HG03571 (cell line): ENCODE data around the gene WDR13.

Experiments
- ATAC-seq: cut with Tn5 transposase; IDR thresholded peaks from one replicate; pipeline ENCODE4 v1.9.1; 2021; ENCODE audit not compliant: unreplicated experiment

Gene WDR13

GRCh38 chrX:48592971-48593370 lies 4.3 kb upstream of the WDR13 start:
- ATAC-seq, result no peak

GRCh38 chrX:48595929-48596328 lies 1.4 kb upstream of the WDR13 start:
- no peak for ATAC-seq

DNA sequence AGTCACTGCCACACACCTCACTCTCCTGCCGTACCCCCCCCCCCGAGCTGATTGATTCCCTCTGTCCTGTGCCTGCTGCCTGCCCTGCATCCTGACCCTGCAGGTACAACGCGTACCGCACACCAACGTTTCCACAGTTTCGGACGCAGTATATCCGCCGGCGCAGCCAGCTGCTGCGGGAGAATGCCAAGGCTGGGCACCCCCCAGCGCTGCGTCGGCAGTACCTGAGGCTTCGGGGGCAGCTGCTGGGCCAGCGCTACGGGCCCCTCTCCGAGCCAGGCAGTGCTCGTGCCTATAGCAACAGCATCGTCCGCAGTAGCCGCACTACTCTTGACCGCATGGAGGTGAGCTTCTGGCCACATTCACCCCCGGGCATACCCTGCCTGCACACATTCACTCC lies 1.3 kb downstream of the WDR13 start:
- ATAC-seq, result no peak

DNA sequence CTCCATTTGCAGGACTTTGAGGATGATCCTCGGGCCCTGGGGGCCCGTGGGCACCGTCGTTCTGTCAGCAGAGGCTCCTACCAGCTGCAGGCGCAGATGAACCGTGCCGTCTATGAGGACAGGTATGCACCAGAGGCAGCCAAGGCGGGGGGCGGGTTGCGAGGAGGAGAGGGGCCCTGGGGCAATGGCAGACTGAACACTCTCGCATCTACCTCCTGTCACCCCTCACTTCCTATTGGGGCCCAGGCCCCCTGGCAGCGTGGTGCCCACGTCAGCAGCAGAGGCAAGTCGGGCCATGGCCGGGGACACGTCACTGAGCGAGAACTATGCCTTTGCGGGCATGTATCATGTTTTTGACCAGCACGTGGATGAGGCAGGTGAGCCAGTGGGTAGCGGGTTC lies 2.0 kb downstream of the WDR13 start:
- ATAC-seq, result no peak

DNA sequence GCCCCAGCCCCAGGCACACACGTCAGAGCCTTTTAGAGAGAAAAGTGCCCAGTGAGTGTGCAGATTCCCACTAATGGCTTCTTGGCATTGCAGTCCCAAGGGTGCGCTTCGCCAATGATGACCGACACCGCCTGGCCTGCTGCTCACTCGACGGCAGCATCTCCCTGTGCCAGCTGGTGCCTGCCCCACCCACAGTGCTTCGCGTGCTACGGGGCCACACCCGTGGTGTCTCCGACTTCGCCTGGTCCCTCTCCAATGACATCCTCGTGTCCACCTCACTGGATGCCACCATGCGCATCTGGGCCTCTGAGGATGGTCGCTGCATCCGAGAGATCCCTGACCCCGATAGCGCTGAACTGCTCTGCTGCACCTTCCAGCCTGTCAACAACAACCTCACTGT lies 2.9 kb downstream of the WDR13 start:
- ATAC-seq, result no peak

DNA sequence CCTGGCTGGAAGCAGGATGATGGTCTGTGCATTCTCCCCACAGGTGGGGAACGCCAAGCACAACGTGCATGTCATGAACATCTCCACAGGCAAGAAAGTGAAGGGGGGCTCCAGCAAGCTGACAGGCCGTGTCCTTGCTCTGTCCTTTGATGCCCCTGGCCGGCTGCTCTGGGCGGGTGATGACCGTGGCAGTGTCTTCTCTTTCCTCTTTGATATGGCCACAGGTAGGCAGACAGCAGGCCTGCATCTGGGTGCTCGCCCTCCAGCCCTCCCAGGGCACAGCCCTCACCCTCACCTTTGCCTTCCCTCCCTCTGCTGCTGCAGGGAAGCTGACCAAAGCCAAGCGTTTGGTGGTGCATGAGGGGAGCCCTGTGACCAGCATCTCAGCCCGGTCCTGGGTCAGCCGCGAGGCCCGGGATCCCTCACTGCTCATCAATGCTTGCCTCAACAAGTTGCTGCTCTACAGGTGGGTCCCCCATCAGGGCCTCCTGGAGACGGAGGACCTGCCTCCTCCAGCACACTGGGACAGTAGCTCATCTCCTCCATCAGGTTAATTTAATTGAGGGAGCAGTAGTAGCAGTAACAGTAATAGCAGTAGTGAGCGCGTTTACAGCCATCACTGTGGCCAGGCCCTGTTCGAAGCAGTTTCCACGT lies 4.6 kb downstream of the WDR13 start:
- ATAC-seq, result no peak

DNA sequence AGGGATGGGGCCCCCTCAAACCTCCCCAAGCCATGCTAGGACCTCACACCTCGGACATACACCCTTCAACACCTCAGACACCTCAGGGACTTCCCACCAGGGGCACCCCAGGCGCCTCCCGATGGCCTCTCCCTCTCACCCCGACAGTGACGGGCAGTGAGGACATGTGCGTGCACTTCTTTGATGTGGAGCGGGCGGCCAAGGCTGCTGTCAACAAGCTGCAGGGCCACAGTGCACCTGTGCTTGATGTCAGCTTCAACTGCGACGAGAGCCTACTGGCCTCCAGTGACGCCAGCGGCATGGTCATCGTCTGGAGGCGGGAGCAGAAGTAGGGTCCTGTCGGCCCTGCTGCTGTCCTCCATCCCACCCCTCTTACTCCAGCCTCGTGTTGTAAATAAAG lies 7.4 kb downstream of the WDR13 start:
- ATAC-seq, result no peak

DNA sequence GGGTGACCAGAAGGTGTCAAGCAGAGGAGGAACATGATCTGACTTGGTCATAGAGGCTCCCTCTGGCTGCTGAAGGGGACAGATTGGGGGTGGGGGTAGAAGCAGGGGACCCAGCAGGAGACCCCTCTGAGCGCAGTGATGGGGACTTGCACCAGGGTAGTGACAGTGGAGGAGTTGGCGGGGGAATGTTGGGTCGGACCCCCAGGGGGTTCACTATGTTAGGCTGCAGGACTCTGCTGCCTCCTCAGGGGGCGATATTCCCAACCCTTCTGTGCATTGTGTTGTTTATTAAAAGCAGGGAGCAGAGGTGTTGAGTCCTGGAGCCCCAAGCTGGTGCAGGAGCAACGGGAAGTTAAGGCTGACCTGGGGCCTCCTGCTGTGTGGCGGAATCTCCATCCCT lies 8.8 kb downstream of the WDR13 start:
- ATAC-seq, result no peak

- no peak for ATAC-seq
These were observed 14.4 kb downstream of the WDR13 start for GRCh38 chrX:48611703-48612102.

- ATAC-seq, result no peak
These were observed 16.3 kb downstream of the WDR13 start for GRCh38 chrX:48613502-48614160.

DNA sequence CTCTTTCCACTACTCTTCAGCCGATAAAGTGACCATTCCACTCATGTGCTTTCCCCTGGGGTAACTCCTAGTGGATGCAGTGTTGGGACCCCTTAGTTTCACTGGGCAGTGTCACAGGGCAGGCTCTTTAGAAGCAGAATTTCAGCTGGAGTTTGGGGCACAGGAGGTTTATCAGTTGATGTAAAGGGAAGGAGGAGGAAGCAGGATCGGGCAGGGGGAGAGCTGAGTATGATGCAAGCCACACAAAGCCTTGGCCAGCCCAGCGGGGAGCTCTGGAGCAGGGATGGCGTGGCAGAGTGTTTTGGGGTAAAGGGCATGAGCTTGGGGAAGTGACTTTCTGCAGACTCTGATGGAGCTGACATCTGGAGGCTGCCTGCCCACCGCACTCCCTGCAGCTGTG lies 19.3 kb downstream of the WDR13 start:
- ATAC-seq, result no peak

GRCh38 chrX:48617542-48618340 lies 20.4 kb downstream of the WDR13 start:
- ATAC-seq, result no peak

- no peak for ATAC-seq
These were observed 29.4 kb downstream of the WDR13 start for GRCh38 chrX:48626401-48627298.

DNA sequence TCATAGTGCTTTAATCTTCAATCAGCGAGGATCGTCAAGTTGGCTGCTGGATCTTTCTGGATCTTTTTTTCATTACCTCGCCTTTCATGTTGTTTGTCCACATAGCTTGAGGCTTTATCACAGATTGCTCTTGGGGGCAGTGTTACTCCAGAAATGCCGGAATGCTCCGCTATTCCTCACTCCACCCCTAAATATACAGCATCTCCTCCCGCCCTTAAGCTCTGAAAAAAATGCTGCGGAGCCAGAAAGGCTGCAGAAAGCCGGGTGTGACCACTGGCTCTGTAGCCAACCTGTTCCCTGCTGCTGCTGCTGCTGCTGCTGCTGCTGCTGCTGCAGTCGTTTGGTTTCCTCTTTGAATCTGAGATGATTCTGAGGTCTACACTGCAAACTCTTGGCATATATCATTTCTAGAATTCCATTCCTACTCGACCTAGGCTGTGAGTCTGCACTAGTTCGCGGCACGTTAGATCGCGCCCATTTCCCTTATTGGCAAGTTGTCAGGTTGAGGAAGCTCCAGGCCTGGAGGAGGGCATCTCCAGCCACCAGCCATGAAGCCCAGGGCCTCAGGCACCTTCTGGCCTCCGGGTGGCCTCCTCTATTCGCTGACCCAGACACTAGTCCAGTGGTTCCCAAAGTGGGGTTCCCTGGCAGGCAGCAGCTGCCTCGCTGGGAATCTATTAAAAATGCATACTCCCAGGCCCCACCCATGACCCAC lies 34.2 kb downstream of the WDR13 start:
- ATAC-seq, result no peak

DNA sequence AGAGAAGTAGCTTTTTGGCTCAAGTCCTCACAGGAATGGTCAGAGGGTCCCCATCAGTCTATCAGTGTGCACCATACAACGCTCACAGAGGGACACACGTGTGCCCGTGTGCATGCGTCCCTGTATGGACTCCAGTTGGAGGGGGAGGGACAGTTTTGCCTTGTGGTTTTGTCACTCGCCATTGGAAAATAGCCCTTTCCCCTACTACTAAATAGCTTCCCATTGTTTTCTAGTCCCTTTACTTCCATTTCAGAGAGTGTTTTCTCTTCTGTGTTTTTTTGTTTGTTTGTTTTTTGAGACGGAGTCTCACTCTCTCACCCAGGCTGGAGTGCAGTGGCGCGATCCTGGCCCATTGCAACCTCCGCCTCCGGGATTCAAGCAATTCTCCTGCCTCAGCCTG lies 34.9 kb downstream of the WDR13 start:
- no peak for ATAC-seq

GRCh38 chrX:48636301-48636700 lies 39.0 kb downstream of the WDR13 start:
- ATAC-seq, result no peak

GRCh38 chrX:48636776-48637175 lies 39.5 kb downstream of the WDR13 start:
- no peak for ATAC-seq

DNA sequence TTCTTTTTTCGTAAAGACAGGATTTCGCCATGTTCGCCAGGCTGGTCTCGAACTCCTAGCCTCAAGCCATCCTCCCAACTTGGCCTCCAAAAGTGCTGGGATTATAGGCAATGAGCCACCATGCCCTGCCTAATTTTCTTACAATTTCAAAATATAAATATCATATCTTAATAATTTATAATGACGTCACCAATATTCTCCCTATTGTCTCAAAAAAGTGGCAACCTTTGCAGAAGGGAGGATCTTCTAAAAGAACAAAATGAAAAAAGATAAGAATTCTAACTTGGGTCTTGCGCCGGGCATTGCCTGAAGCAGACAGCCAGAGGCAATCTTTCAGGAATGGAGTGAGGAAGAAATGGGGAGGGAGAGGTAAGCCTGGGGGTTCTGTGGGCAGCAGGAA lies 48.4 kb downstream of the WDR13 start:
- no peak for ATAC-seq

DNA sequence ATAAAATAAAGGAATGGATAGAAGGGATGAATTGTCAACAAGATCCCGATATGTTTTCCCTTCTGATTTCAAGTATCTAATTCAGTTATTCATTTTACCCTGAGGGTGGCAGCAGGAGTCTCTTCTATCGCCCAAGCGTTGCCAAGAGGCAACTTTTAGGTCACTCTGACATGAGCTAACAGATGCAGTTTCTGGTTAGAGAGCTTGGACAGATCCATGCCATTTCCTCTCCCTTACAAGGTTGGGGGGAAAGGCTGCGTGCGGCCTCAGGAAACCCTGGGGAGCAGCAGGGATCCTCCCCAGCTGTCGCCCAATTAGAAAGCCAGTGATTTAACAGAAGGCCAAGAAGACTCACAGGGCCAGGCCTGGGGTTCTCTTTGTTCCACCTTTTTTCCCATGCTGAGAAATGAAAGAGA lies 51.1 kb downstream of the WDR13 start:
- no peak for ATAC-seq

- ATAC-seq, result no peak
These were observed 51.8 kb downstream of the WDR13 start for GRCh38 chrX:48649102-48649501.
